K562 (cell line): ENCODE results near the gene KDM2A. TPM values are rescaled to one million over a fixed set of nuclear protein-coding genes. Genes with fewer than 3 reads are reported as not detected.
A peak's percentile ranks its signal among the peaks of the same experiment; 100 is the strongest.

ENCODE experiments used
- ATAC-seq: fragments of 200-7000 bp; cut with Tn5 transposase; 3 replicates; pipeline ENCODE4 v1.9.1; 2020; ENCODE audit warnings: moderate library complexity
- BruUV-seq: library from RNA; stranded (reverse); fragments of 400-500 nt; replicated peaks from 2 replicates; lab custom pipeline; 2021; lab: Mats Ljungman, UMichigan
- CTCF ChIA-PET: fragments of 300-600 bp; formaldehyde crosslinking; extraction: SDS; loops from one replicate; lab custom pipeline; 2021; ENCODE audit warnings: low intra/inter-chr PET ratio; lab: Yijun Ruan, JAX
- POLR2A ChIA-PET: fragments of 300-600, 350-650 bp; sonication (Branson Sonifier 250); formaldehyde crosslinking; extraction: SDS; loops from one replicate; lab custom pipeline; 2021; ENCODE audit warnings: antibody characterized with exemption, inconsistent platforms; lab: Yijun Ruan, JAX
- DNase-seq, 4 experiments: peaks; one replicate each; pipeline versions ENCODE4 v3.0.0 to v3.0.0-alpha.2; 2011 to 2018; ENCODE audit warnings: low spot score in 3 of 4, mixed read lengths in 3 of 4; ENCODE audit errors: extremely low read depth in 1 of 4
- FAIRE-seq: peaks from 2 replicates; lab custom pipeline; 2011; peaks lifted over from hg19 to GRCh38; lab: Jason Lieb, UNC
- H2AFZ ChIP-seq: 2 replicates; pipeline ENCODE4 v1.6.0; 2011; ENCODE audit warnings: low read depth, low read length, control low read depth, inconsistent platforms
- H3K27ac ChIP-seq: fragments of 200-600 bp; 3 replicates; pipeline ENCODE4 v1.8.0; 2011; ENCODE audit warnings: low read depth, mild to moderate bottlenecking, control low read depth, inconsistent platforms, low read length, moderate library complexity, mixed read lengths; ENCODE audit errors: extremely low read depth
- H3K27me3 ChIP-seq, 2 experiments: fragments of 300-600 bp in 1 of 2; 2 replicates in 1 of 2; 3 replicates in 1 of 2; pipeline versions ENCODE4 v1.6.0 to v1.8.0; 2011; ENCODE audit warnings: inconsistent platforms in 2 of 2, low read length in 2 of 2, mild to moderate bottlenecking in 1 of 2, mixed read lengths in 1 of 2, moderate library complexity in 1 of 2; ENCODE audit not compliant: control insufficient read depth in 2 of 2, insufficient read depth in 2 of 2
- H3K36me3 ChIP-seq: fragments of 300-600 bp; 3 replicates; pipeline ENCODE4 v1.8.0; 2011; ENCODE audit warnings: mild to moderate bottlenecking, low read length, inconsistent platforms; ENCODE audit not compliant: control insufficient read depth, insufficient read depth
- H3K4me1 ChIP-seq, 2 experiments: fragments of 200-600 bp in 1 of 2; replicated peaks in 1 of 2; 2 replicates in 1 of 2; 3 replicates in 1 of 2; pipeline versions ENCODE4 v1.5.1 to v1.8.0; 2011; ENCODE audit warnings: inconsistent platforms in 2 of 2, low read length in 2 of 2, mild to moderate bottlenecking in 1 of 2, mixed read lengths in 1 of 2, moderate library complexity in 1 of 2; ENCODE audit not compliant: control insufficient read depth in 2 of 2, insufficient read depth in 2 of 2
- H3K4me2 ChIP-seq: 2 replicates; pipeline ENCODE4 v1.6.1; 2011; ENCODE audit warnings: low read length, control low read depth, inconsistent platforms, mixed read lengths; ENCODE audit not compliant: insufficient read depth
- H3K4me3 ChIP-seq: fragments of 200-600 bp; sonication (generic), shearing (Covaris generic); 2 replicates; pipeline ENCODE4 v1.5.1; 2016; ENCODE audit warnings: control low read depth, inconsistent platforms
- H3K79me2 ChIP-seq: fragments of 200-600 bp; 3 replicates; pipeline ENCODE4 v1.8.0; 2011; ENCODE audit warnings: low read length, inconsistent platforms; ENCODE audit not compliant: control insufficient read depth, insufficient read depth
- H3K9ac ChIP-seq, 2 experiments: 2 replicates each; pipeline versions ENCODE4 v1.6.0 to v1.6.1; 2011; ENCODE audit warnings: low read depth in 2 of 2, low read length in 2 of 2, control low read depth in 1 of 2, inconsistent platforms in 1 of 2, mild to moderate bottlenecking in 1 of 2, mixed read lengths in 1 of 2; ENCODE audit not compliant: insufficient read depth in 1 of 2
- H3K9me1 ChIP-seq: one replicate; pipeline ENCODE4 v1.6.0; 2011; ENCODE audit warnings: inconsistent platforms, mild to moderate bottlenecking, low read length, moderate library complexity; ENCODE audit not compliant: control insufficient read depth, insufficient read depth
- H3K9me3 ChIP-seq: replicated peaks from 2 replicates; pipeline ENCODE4 v1.5.1; 2011; ENCODE audit warnings: low read depth, low read length, inconsistent platforms; ENCODE audit not compliant: control insufficient read depth, insufficient read depth
- H4K20me1 ChIP-seq: replicated peaks from 2 replicates; pipeline ENCODE4 v1.6.1; 2011; ENCODE audit warnings: low read length, inconsistent platforms, mixed read lengths; ENCODE audit not compliant: control insufficient read depth, insufficient read depth
- CBFA2T3 ChIP-seq: fragments of 450-650 bp; IDR thresholded peaks from 2 replicates; pipeline ENCODE4 v1.6.1; 2017
- EP400 ChIP-seq: fragments of 450-650 bp; IDR thresholded peaks from 2 replicates; pipeline ENCODE4 v1.6.1; 2017; ENCODE audit warnings: antibody characterized with exemption, mild to moderate bottlenecking, moderate library complexity
- HINFP ChIP-seq: fragments of 450-650 bp; conservative IDR thresholded peaks from 2 replicates; pipeline ENCODE4 v1.6.1; 2016; ENCODE audit warnings: missing genetic modification characterization, low read depth, mild to moderate bottlenecking, control low read depth, missing compliant biosample characterization
- ID3 ChIP-seq, 2 experiments: fragments of 250-450 bp in 1 of 2; fragments of 450-650 bp in 1 of 2; sonication (Bioruptor Pico) in 1 of 2; IDR thresholded peaks; 2 replicates each; pipeline versions ENCODE4 v1.6.1 to v1.8.0; 2016 to 2021; ENCODE audit warnings: mild to moderate bottlenecking in 2 of 2, moderate library complexity in 2 of 2, missing compliant biosample characterization in 1 of 2, missing genetic modification characterization in 1 of 2
- NR4A1 ChIP-seq, 2 experiments: fragments of 250-450 bp in 1 of 2; fragments of 450-650 bp in 1 of 2; sonication (Bioruptor Pico) in 1 of 2; IDR thresholded peaks; 2 replicates each; pipeline versions ENCODE4 v1.4.0 to v1.6.1; 2016 to 2020; ENCODE audit warnings: mild to moderate bottlenecking in 2 of 2, missing compliant biosample characterization in 1 of 2, missing genetic modification characterization in 1 of 2, moderate library complexity in 1 of 2
- RBFOX2 ChIP-seq: fragments of 200-400 bp; formaldehyde crosslinking; IDR thresholded peaks from 2 replicates; pipeline ENCODE4 v1.6.1; 2017; ENCODE audit warnings: low read depth, mild to moderate bottlenecking, low read length, moderate library complexity
- SMARCB1 ChIP-seq: IDR thresholded peaks from 2 replicates; pipeline ENCODE4 v1.6.1; 2011; ENCODE audit warnings: improper control_type of control experiment, low read depth; ENCODE audit not compliant: insufficient read length
- TAL1 ChIP-seq: fragments of 450-650 bp; IDR thresholded peaks from 2 replicates; pipeline ENCODE4 v1.6.1; 2016; ENCODE audit warnings: mild to moderate bottlenecking
- ZFX ChIP-seq: sonication (generic); formaldehyde crosslinking; IDR thresholded peaks from 2 replicates; pipeline ENCODE4 v1.8.0; 2022; ENCODE audit warnings: mild to moderate bottlenecking, missing genetic modification reagents, moderate library complexity
- ZNF184 ChIP-seq: sonication (generic); formaldehyde crosslinking; IDR thresholded peaks from 2 replicates; pipeline ENCODE4 v1.5.0; 2020; ENCODE audit warnings: missing genetic modification reagents
- ZNF445 ChIP-seq: fragments of 250-450 bp; sonication (Bioruptor Pico); IDR thresholded peaks from 2 replicates; pipeline ENCODE4 v1.4.0; 2020; ENCODE audit warnings: low read depth, mild to moderate bottlenecking, moderate library complexity
- WGBS: fragments of 100-300 bp; shearing (Covaris generic); methylation state at CpG from one replicate; pipeline ENCODE4 v1.1.6; 2016; ENCODE audit warnings: low coverage, mixed read lengths; ENCODE audit not compliant: insufficient coverage; ENCODE audit errors: missing lambda C conversion rate; 5-methylcytosine and 5-hydroxymethylcytosine counted together
- in situ Hi-C: fragments of 300-500 bp; cut with MboI; formaldehyde crosslinking; loops from 4 replicates; pipeline ENCODE4 v1.15.0; 2018; ENCODE audit warnings: inconsistent platforms, mixed read lengths
- intact Hi-C: fragments of 100-400 bp; cut with micrococcal nuclease; formaldehyde crosslinking; loops from 2 replicates; pipeline ENCODE4 v1.14.2; 2022
- polyA plus RNA-seq, 8 experiments: library from polyadenylated mRNA; depleted of rRNA in 4 of 8; stranded (reverse) in 5 of 8; unstranded in 3 of 8; fragments of >200 nt; fragmentation: Nextera tagmentation in 2 of 8; fragmentation: Illumina TruSeq in 1 of 8; extraction: Ambion mirVana in 2 of 8; extraction: Trizol in 1 of 8; gene quantifications; 2 replicates each; pipeline versions ENCODE4 v1.2.1 to v1.2.3, GENCODE V29; 2011 to 2014; ENCODE audit warnings: inconsistent platforms in 1 of 8, missing spikeins in 1 of 8
- total RNA-seq, 7 experiments: library from RNA; depleted of rRNA in 6 of 7; stranded (reverse); fragments of >200 nt in 6 of 7; fragmentation: Illumina TruSeq in 2 of 7; extraction: Trizol in 2 of 7; gene quantifications; 2 replicates each; pipeline versions ENCODE4 v1.2.1 to v1.2.3, GENCODE V29; 2011 to 2021; ENCODE audit warnings: low replicate concordance in 1 of 7

KDM2A gene
- total and polyA plus RNA-seq, 9 of the 15 experiments (the other 6 are each of a cell fraction or from before 2014, with no cell fraction given): 5.0 to 39.3 (median 21.3) TPM

GRCh38 chr11:67270256-67271204, 151.5 kb downstream of the KDM2A start:
- Histone ChIP-seq H4K20me1 (peaks cover 20% of the 10 kb centered on the region; the same call in 1 of the 2 replicates), H3K79me2 (peaks cover 91% of the 10 kb centered on the region), H3K4me2 (0 out of 2 replicates have a peak overlapping the region, but pooled peaks have one; percentile 25), H3K4me3 (no peak overlapping the region), H3K4me1 (peaks cover 34 to 85% of the 10 kb centered on the region in 2 experiments), H3K9me3 (no peaks in the 10 kb centered on the region), H3K27me3 (no peaks in the 10 kb centered on the region), H3K9ac (peak overlapping the region in 1 of 2 experiments; percentile 70; a peak in 2 of 4 replicates), H3K36me3 (peaks cover 72% of the 10 kb centered on the region; the same call in 2 of the 3 replicates), H3K9me1 (peaks cover 7% of the 10 kb centered on the region), H3K27ac (peak overlapping the region; percentile 22; the same call in 2 of the 3 replicates), H2AFZ (no peak overlapping the region)
- POLR2A ChIA-PET: interaction anchor here (0.6 to 1.6 kb wide), 5 partner anchors 8 to 245 kb away, joined by 3 to 5 read pairs (median 4); no protein-coding TSS in a partner anchor
- CTCF ChIA-PET: no interaction called here
- WGBS: 65% methylated on average over 22 of the region's 28 CpGs
- no peak for TF ChIP-seq ZNF184 (CRISPR knock-in tag)
- no peak for TF ChIP-seq CBFA2T3
- peak; percentile 5; the same call in 1 of the 2 replicates for TF ChIP-seq RBFOX2
- no peak for FAIRE-seq
- TSS peak; percentile 5 for BruUV-seq
- no peak for ATAC-seq
- intact Hi-C loops: no loop called here
- in situ Hi-C loops: no loop called here
- no peak for DNase-seq

GRCh38 chr11:67271205-67271540, 152.1 kb downstream of the KDM2A start:
- DNase-seq (no peak), FAIRE-seq (no peak), ATAC-seq (no peak)
- peaks cover 35 to 87% of the 10 kb centered on the region in 2 experiments for H3K4me1 ChIP-seq
- H3K9me3 ChIP-seq: no peaks in the 10 kb centered on the region
- H3K27ac ChIP-seq: no peak overlapping the region
- no peak overlapping the region for H2AFZ ChIP-seq
- H3K9ac ChIP-seq: no peak overlapping the region; a peak in 1 of 4 replicates
- no TSS peak for BruUV-seq
- in situ Hi-C loops (no loop called here), intact Hi-C loops (no loop called here)
- peaks cover 20% of the 10 kb centered on the region; the same call in 1 of the 2 replicates for H4K20me1 ChIP-seq
- WGBS: 77% methylated on average over 5 of the region's 5 CpGs
- H3K79me2 ChIP-seq: peaks cover 95% of the 10 kb centered on the region
- ChIA-PET POLR2A (interaction anchor here (0.6 to 1.7 kb wide), 4 partner anchors 13 to 244 kb away, joined by 4 to 11 read pairs (median 4); no protein-coding TSS in a partner anchor), CTCF (no interaction called here)
- H3K36me3 ChIP-seq: peaks cover 79% of the 10 kb centered on the region; the same call in 2 of the 3 replicates
- H3K4me3 ChIP-seq: no peak overlapping the region
- no peaks in the 10 kb centered on the region for H3K27me3 ChIP-seq
- H3K9me1 ChIP-seq: peaks cover 7% of the 10 kb centered on the region
- H3K4me2 ChIP-seq: no peak overlapping the region
- TF ChIP-seq EP400 (no peak), NR4A1 (CRISPR knock-in tag; IDR thresholded peaks at IDR 0.05) (no peak), NR4A1 (tag; IDR thresholded peaks at IDR 0.05) (no peak), SMARCB1 (no peak), ZNF445 (CRISPR knock-in tag) (no peak), ID3 (CRISPR knock-in tag; IDR thresholded peaks at IDR 0.05) (no peak), ID3 (tag; IDR thresholded peaks at IDR 0.05) (no peak), TAL1 (no peak), HINFP (tag) (no peak), ZFX (no peak)
